ENCODE results near the gene C3orf22.

- TF ChIP-seq CTCF (conservative IDR thresholded peaks at IDR 0.05 in 1 of 2, IDR thresholded peaks at IDR 0.05 in 1 of 2; ENCODE audit: extremely low read depth in 1 of 2, insufficient read depth in 1 of 2, low read depth in 1 of 2, low read length in 2 of 2) (no peak), EZH2 (IDR thresholded peaks at IDR 0.05; ENCODE audit: borderline replicate concordance, low read length) (no peak)
These were observed 31.7 kb downstream of the C3orf22 start for GRCh38 chr3:126527006-126527405.
